Measurements from ENCODE around the gene RPS4Y1.

GRCh38 chrY:2859782-2860181, 18.4 kb downstream of the RPS4Y1 start:
- no peak for TF ChIP-seq CTCF (IDR thresholded peaks at IDR 0.05)
- no peak for TF ChIP-seq POLR2A (IDR thresholded peaks at IDR 0.05)

All from breast epithelium (tissue), 3 donors.